ENCODE results near the gene TLR3.
"Not testable (repeated sequence)": the region's sequence is repeated elsewhere in the genome, so short reads cannot be mapped to it uniquely, and the experiment has no call there.

TLR3 gene

DNA sequence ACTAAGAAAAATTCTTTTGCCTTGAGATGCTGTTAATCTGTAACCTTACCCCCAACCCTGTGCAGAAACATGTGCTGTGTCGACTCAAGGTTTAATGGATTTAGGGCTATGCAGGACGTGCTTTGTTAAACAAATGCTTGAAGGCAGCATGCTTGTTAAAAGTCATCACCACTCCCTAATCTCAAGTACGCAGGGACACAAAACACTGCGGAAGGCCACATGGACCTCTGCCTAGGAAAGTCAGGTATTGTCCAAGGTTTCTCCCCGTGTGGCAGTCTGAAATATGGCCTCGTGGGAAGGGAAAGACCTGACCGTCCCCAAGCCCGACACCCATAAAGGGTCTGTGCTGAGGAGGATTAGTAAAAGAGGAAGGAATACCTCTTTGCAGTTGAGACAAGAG lies 18.8 kb upstream of the TLR3 start:
- not testable (repeated sequence) for DNase-seq

DNA sequence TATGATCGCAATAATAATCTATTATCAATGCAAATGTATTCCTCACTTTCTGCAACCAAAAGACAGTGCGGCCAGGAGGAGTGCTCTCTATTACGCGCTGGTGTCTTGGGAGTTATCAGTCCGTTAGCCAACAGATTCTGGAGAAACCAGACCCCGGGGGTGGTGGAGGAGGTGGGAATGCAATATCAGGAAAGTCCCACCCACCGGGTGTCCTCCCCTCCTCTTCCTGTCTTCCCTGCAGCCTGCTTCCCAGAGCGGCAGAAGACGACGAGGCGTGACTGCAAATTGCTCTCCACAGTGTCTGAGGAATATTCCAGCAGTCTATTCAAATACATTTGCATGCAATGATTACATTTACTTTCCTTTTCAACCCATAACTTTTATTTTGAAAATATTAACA lies 17.9 kb upstream of the TLR3 start:
- DNase-seq = no peak

DNA sequence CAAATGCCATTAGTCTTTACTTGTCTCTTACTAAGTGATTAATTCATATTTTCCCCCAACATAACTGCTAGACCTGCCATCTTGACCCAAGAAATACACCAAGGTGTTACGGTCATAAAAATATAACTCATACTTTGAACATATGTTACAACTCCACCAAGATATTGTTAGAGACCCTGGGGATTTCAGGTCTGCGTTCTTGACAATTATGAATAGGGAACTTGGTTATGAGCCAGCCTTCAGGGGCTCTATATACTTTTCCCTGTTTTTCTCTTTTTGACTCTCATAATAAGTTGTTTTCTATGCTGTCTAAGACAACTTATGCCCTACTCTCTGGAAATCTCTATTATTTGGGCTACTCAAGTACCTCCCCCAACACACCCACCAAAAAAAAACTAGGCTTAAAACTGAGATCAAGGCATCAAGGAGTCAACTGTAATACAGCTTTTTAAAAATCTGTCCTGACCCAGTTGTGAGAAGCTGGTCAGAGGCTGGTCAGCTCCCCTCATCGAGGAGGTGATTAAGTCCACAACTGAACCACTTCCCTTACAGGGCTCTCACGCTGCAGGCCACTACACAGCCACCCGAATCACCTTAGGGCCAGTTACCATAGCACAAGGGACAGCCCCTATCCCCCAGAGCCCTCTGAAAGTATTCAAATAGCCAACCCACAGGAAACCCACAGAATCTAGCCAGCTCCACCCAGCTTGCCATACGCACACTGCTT lies 10.5 kb upstream of the TLR3 start:
- peak; percentile 13 for DNase-seq

DNA sequence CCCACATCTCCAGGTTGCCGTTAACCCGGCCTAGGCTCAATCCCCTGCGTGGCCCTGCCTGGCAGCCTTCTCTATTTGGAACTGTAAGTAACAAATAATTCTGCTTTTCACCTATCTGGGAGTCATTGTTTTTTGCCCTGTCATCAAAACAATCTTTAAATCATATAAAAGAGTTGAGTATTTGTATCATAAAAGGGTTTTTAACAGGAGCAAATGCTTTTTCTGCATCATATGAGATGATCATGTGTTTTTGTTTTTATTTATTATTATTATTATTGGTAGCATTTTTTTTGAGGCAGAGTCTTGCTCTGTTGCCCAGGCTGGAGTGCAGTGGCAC lies 10.0 kb upstream of the TLR3 start:
- no peak for DNase-seq

DNA sequence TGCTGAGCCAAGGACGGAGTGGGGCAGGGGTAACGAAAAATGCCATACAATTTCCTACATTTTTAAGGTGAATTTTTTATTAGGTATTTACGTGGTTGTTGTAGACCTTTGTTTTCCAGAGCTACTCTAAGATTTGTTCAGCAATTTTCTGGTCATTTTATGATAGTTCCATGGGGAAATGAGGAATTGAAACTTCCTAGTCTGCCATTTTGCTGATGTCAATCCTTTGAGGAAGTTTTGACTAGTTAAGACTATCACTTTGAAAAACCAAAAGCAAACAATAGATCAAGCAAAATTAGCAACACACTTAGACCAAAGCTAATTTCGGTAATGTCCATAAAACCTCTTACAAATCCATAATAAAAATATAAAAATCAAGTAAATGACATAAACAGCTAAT lies 7.0 kb upstream of the TLR3 start:
- DNase-seq = no peak

DNA sequence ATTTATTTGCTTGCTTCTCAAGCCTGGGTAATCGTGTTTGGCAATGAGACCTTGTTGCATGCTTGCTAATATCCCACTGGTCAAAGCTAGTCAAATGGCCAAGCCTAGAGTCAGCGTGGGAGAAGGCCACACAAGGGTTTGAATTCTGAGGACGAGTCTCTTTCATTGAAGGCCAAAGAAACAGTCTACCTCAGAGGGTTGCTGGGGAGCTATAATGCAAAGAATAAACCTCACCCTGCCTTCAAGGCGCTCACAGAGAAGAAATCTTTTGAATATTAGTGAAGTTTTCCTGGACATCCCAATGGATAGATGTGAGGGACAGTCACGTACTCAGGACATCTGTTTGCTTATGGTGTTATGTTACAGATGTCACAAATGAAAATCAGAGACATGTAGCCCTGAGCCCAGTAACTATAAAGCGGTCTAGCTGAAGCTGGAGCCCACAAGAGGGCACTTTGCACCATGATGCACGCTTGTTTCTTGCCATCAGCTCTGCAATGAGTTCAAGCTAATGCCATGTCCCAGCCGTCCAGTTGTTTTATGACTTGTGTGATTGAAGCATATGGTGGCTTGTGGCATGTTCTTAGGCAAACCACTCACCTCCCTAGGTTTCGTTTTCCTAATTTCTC lies 1.1 kb upstream of the TLR3 start:
- DNase-seq = peak; percentile 42

DNA sequence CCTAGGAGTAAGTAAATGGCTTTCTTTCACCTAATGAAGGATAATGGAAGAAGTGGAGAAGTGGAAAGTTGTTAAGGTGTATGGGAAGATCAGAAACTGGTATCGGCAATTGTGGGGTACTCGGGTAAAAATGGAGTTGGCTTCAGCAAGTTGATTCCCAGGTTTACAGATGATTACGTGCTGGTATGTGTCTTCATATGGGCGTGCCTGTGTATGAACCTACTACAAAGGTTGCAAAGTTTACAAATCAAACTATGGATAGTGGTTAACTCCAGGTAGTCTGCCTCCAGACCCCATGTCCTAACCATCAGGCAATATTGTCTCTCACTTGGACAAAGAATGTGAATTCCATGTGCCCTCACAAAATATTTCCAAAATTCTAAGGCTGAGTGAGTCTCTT lies 773 bp downstream of the TLR3 start:
- no peak for DNase-seq

DNA sequence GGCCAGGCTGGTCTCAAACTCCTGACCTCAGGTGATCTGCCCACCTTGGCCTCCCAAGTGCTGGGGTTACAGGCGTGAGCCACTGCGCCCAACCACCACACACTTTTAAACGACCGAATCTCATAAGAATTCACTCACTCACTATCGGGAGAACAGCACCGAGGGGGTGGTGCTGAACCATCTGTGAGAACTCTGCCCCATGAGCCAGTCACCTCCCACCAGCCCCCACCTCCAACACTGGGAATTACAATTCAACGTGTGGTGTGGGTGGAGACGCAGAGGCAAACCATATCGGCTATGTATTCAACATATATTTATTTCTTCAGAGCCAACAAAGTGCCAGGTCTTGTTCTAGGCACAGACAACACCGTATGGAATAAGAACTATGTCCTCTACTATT lies 3.6 kb downstream of the TLR3 start:
- no peak for DNase-seq

DNA sequence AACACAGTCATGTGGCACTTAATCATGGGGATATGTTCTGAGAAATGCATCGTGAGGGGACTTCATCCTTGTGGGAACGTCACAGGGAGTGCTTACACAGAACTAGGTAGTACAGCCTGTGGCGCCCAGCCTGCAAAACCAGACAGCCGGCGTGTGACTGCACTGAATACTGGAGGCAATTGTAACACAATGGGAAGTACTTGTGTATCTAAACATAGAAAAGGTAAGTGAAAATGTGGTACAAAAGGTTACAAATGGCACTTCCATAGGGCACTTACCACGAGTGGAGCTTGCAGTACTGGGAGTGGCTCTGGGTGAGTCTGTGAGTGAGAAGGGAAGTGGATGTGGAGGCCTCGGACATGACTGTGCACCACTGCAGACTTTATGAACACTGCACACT lies 5.2 kb downstream of the TLR3 start:
- DNase-seq = no peak

DNA sequence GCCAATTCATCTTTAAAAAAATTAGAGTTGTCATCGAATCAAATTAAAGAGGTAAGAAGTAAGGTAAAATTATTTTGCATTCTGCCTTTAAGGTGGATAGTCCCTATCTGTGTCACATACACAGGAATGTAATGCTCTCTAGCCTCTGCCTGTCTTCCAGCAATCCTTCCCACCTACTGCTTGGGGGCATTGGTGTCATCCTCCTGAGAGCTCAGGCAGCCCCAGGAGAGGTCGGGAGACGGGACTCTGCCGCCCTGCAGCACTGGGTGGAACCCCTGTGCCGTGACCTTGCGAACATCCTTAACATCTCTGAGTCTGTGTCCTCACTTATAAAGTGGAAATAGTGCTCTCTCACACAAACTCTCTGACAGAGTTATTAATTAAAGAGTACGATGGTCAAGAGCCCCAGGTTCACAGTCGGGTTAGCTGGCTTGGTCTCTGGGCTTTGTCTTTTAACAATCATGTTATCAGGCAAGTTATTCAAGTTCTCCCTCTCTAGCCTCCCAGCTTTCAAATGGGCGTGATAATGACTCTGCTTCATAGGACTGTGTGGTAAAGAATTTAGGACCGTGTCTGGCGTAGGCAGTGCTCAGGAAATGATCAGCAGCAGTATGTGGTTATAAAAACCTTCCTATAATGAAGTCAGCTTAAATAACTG lies 10.2 kb downstream of the TLR3 start:
- no peak for DNase-seq

DNA sequence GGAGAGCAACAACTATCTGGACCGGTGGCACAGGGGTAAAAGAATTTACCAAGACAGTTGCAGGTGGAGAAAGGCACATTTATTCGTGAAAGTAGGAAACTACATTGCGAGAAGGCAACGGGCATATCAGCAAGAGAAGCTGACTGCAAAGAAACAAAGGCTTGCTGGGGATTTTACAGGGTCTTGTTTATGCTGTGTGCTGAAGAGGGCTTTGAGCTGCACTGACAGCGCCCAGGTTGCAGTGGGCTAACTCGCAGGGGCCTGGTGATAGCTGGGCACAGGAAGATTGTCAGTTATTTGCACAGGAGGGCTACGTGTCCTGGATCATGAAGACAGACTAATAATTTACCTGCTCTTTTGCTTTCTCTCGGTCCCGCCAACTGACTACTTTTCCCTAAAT lies 10.7 kb downstream of the TLR3 start:
- no peak for DNase-seq

DNA sequence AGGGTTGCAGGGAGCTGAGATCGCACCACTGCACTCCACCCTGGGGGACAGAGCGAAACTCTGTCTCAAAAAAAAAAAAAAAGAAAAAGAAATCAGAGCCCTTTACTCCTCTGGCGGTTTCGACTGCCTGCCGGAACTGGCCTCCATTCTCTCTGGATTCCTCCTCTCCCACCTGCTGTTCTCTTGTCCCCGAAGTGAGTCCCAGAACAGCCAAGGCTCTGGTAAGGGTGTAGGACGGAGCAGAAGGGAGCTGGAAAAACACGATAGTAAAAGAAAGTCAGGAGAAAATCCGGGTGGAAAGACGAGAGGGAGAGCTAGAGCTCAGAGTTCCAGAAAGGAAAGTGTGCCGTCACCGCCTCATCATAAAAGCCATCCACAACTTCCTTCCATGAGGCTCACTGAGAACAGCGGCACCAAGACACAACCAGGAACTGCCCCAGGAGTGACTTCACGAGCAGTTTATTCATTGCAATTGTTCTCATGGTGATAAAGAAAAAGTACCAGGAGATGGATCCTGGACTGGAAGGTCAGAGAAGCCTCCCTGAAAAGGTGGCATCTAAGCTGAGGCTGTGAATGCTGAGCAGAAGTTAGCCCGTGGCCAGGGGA lies 12.3 kb downstream of the TLR3 start:
- DNase-seq = no peak

DNA sequence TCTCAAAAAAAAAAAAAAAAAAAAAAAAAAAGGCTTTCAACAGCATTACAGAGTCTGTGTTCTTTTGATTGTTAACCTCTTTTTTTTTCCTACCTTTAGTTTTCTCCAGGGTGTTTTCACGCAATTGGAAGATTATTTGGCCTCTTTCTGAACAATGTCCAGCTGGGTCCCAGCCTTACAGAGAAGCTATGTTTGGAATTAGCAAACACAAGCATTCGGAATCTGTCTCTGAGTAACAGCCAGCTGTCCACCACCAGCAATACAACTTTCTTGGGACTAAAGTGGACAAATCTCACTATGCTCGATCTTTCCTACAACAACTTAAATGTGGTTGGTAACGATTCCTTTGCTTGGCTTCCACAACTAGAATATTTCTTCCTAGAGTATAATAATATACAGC lies 13.3 kb downstream of the TLR3 start:
- DNase-seq = no peak

DNA sequence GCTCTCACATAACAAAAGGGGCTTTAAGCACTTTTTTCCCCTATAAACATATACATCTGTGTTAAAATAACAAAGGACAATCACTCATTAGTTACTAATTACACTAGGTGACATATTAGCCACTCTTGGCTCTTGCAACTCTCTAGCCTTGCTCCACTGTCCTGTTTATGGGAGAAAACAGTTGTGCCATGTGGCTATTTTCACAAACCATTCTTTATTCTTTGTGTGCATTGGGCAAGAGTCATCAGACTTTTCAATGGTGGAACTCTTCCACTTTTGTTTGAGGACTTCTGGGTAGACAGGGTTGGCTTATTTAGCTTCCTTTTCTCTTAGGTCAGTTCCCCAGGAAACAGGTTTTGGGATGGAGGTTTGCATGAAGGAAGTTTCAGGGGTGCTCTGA lies 19.6 kb downstream of the TLR3 start:
- DNase-seq = no peak

DNA sequence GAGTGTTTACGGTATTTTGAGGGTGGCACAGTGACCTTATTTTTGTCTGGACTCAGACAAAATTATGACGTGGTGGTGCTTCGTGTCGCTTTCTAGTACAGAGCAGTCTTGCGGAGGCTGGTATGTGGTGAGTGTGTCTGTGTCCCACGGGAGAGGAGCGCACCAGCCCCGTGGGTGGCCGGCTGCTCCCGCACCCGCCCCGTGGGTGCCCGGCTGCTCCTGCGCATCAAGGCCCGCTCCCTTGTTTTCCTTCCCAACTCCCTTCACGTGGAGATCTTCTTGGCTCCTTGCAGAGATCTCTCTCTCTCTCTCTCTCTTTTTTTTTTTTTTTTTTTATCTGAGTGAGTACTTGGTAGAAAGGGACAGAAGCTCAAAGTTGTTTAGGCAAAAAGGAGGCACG lies 23.3 kb downstream of the TLR3 start:
- DNase-seq = no peak

DNA sequence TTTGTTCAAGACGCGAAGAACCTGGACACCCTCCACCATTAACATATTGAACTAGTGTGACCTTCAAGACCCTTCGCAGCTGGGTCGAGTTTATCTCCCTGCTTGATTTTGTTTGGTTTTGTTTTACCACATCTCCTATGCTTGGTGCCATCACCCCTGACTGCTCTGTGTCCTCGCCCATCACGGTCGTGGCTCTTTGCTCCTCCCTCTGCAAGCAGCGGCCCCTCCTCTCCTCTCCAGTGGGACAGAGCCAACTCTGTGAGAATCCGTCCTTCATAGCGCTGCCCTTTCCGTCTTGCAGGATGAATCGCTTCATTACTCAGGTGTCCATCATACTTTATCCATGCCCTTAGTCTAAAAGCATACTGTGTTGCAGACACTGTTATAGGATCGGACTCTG lies 26.4 kb downstream of the TLR3 start:
- no peak for DNase-seq

DNA sequence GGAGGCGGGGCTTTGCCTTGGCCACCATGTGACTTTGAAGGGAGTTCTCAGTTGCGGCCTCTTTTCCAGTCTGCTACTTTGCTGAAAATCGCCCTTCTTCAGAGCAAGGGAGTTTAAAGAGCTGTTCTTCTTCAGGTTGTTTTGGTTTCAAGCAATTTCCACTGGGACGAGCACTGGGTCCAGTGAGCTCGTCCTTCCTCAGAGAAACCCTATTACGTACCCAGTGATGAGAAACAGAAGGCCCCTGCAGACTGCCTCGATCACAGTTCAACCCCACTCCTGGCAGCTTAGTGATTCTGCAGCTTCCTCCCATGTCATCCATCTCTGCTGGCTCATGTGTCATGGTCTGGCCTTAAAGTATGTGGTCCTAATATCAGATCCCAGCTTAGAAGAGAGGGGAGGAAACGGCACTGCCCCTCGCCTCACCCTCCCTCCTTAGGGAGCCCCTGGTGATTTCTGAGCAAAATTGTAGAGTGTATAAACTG lies 27.8 kb downstream of the TLR3 start:
- DNase-seq = no peak

DNA sequence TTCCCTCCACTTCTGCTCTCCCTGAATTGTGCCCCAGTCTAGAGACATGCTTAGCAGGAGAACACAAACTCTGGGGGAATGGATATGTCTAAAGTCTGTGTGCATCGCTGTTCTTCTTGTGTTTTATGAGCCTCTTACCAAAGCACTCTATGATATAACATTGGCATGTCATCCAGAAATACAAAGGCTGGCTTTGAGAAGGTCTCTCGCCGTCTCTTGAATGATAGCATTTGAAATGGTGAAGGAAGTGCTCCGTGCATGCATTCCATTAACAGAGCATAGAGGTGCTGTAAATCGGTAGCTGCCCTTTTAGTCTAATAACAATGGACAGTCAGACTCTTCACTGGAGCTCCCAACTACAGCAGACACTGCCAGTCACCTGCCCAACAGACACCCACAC lies 28.4 kb downstream of the TLR3 start:
- DNase-seq = no peak

DNA sequence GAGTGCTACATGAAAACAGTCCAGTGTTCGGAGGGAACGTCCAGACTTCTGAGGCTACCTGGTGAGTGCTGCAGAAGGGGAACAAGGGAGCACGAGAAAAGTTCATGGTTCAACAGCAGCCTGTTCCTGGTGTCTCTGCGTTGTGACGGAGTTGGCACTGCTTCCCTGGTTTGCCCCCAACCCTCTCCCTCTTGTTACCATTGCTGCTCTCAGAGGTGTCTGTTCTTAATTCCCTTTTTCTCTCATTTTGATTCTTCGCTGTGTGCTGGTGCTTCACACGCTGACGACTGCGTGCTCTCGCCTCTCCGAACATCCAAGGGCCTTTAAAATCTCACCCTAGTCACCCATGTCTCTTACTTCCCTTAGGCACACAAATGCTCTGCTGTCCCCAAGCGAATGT lies 34.0 kb downstream of the TLR3 start:
- DNase-seq = no peak

DNA sequence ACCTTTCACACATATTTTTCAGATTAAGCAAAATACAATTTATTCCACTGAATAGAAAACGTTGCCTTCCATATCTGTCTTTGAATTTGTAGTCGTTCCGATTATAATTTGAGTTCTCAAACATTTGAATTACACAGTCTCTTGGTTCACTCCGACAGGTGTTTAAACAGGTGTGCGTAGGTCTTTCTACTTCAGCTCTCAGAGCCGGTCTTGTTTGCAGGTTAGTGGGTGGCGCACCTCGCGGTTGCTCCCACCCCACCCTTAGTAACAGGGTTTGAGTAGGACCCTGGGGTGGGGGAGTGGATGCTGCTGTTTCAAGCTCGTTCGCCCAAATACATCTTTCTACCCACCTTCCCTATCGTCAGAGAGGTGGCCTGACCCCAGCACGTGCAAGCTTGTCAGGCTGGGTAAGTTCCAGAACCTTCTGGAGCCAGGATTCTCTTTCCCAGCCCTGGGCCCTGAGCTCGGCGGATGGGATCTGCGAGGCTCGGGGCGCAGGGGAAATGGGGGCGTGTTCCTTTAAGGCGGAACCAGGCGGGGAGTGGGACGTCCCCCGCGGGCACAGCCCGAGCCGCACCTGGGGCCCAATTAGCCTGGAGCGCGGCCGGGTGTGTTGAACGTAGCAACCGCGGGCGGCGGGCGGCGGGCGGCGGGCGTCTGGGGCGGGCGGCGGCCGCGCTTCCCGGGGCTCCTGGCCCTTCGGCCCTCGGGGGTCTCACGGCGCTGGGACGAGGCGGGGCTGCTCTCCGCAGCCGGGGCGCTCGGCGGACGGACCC lies 35.3 kb downstream of the TLR3 start, which contains the start of gene FAM149A:
FAM149A (plus strand) TSS at position 591 of the 776 bp plus-strand sequence.
- peak; percentile 10 for DNase-seq

DNA sequence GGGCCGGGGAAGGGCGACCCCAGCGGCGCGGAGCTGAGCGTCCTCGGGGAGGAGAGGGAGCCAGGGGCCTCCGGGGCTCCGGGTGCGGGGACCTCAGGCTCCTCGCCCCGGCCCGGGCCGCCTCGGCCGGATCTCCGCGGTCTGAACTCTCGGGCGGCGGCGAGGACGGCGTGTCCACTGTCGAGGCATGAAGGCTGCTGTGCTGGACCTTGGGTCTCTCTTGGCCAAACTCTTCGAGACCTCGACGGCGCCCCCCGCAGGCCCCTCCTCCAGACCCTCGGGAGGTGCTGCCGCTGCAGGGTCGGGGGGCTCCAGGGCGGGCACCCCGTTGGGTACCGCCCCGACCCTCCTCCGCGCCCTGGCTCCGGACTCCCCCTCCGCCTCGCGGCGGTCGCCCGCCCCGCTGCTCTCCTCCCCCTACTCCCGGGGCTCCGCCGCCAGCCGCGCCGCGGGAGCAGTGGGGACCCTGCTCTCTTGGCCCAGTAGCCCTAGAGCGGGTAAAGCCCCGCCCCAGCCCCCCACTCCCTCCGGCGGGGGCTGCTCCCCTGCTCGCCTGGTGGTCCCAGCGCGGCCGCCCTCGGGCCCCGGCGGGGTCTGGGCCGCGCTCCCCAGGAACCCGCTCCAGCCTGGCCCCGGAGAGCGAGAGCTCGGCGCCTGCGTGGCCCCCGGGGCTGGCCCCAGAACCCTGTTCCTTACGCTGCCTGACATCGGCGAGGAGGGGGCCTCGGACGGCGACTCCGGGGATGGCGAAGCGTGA lies 36.1 kb downstream of the TLR3 start:
- DNase-seq = no peak

DNA sequence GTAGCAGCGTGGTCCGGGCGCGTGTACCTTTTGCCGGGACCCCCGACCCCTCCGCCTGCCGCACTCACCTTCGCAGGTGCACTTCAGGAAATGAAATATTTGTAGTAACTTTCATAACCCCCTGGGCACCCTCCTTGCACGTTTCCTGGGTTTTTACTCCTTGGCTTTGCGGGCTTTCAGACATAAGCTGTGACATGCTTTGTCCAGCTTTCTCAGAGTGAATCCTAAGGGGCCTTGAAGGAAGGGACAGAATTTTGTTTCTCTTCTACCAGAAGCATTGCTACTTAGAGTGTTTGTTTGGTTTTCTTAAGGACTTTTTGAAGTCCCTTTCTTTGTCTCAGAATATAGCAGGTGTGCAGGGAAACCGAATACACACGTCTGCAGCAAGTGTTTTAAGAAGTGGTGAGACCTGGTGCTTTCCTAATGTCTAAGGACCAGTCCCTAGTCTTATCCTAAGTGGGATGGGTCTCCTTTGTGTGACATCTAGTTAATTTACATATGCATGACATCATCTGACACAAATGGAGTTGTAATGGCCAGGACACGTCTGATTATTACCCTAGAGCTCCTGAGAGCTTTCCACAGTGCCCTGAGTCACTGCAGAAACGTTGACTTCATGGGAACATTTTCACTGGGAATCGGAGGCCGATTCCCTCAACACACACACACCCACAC lies 36.8 kb downstream of the TLR3 start:
- no peak for DNase-seq
